ENCODE data around the gene KPNB1.

The KPNB1 gene

GRCh38 chr17:47684025-47684424 is 34.3 kb downstream of the KPNB1 start:
- no peak overlapping the region for H3K4me3 Mint-ChIP-seq
- H3K36me3 Mint-ChIP-seq (ENCODE audit: low read depth), result peaks cover 76% of the 10 kb centered on the region
- TF ChIP-seq CTCF (IDR thresholded peaks at IDR 0.05; ENCODE audit: unreplicated experiment in 3 of 3), result no peak
- H3K27ac Mint-ChIP-seq, result peak overlapping the region; percentile 54 to 94 (median 55)
- no peaks in the 10 kb centered on the region for H3K9me3 Mint-ChIP-seq
- peaks cover 9% of the 10 kb centered on the region for H3K4me1 Mint-ChIP-seq
- no peaks in the 10 kb centered on the region for H3K27me3 Mint-ChIP-seq (ENCODE audit: low read depth)

GRCh38 chr17:47684535-47685193 is 34.9 kb downstream of the KPNB1 start:
- Mint-ChIP-seq H3K9me3 (no peaks in the 10 kb centered on the region), H3K27ac (peak overlapping the region; percentile 54 to 94 (median 70)), H3K4me1 (peaks cover 9% of the 10 kb centered on the region), H3K36me3 (ENCODE audit: low read depth) (peaks cover 71% of the 10 kb centered on the region), H3K27me3 (ENCODE audit: low read depth) (no peaks in the 10 kb centered on the region), H3K4me3 (no peak overlapping the region)
- no peak for TF ChIP-seq CTCF (IDR thresholded peaks at IDR 0.05; ENCODE audit: unreplicated experiment in 3 of 3)

- no peaks in the 10 kb centered on the region for H3K27me3 Mint-ChIP-seq (ENCODE audit: low read depth)
Measured at GRCh38 chr17:47685556-47686275, 36.0 kb downstream of the KPNB1 start.

GRCh38 chr17:47686276-47686635 is 36.5 kb downstream of the KPNB1 start:
- TF ChIP-seq CTCF (IDR thresholded peaks at IDR 0.05; ENCODE audit: unreplicated experiment in 3 of 3), result no peak
- H3K27me3 Mint-ChIP-seq (ENCODE audit: low read depth), result no peaks in the 10 kb centered on the region
- peaks cover 57% of the 10 kb centered on the region for H3K36me3 Mint-ChIP-seq (ENCODE audit: low read depth)
- H3K9me3 Mint-ChIP-seq, result no peaks in the 10 kb centered on the region
- no peak overlapping the region for H3K4me3 Mint-ChIP-seq
- peaks cover 9% of the 10 kb centered on the region for H3K4me1 Mint-ChIP-seq
- H3K27ac Mint-ChIP-seq, result peak overlapping the region; percentile 78 to 94 (median 81)

More at GRCh38 chr17:47685556-47686275, 36.0 kb downstream of the KPNB1 start:
- no peak for TF ChIP-seq CTCF (IDR thresholded peaks at IDR 0.05; ENCODE audit: unreplicated experiment in 3 of 3)
- Mint-ChIP-seq H3K4me1 (peaks cover 9% of the 10 kb centered on the region), H3K9me3 (no peaks in the 10 kb centered on the region), H3K36me3 (ENCODE audit: low read depth) (peaks cover 61% of the 10 kb centered on the region), H3K4me3 (no peak overlapping the region), H3K27ac (peak overlapping the region; percentile 78 to 94 (median 81))

GRCh38 chr17:47686664-47687327 is 37.1 kb downstream of the KPNB1 start:
- Mint-ChIP-seq H3K4me3 (no peak overlapping the region), H3K9me3 (no peaks in the 10 kb centered on the region), H3K4me1 (peaks cover 13% of the 10 kb centered on the region), H3K36me3 (ENCODE audit: low read depth) (peaks cover 55% of the 10 kb centered on the region), H3K27me3 (ENCODE audit: low read depth) (no peaks in the 10 kb centered on the region), H3K27ac (peak overlapping the region; percentile 78 to 94 (median 81))
- TF ChIP-seq CTCF (IDR thresholded peaks at IDR 0.05; ENCODE audit: unreplicated experiment in 3 of 3), result no peak
